DND-41 (cell line): ENCODE results near the gene CRNKL1.
A peak's percentile ranks its signal among the peaks of the same experiment; 100 is the strongest.

ENCODE experiments used
- ATAC-seq: fragments of 200-7000 bp; cut with Tn5 transposase; 3 replicates; pipeline ENCODE4 v1.9.1; 2021; ENCODE audit warnings: low read depth; ENCODE audit not compliant: insufficient read depth
- DNase-seq: peaks from one replicate; pipeline ENCODE4 v3.0.0-alpha.2; 2020
- H2AFZ ChIP-seq: 2 replicates; pipeline ENCODE4 v1.6.0; 2012; ENCODE audit warnings: low read depth, low read length
- H3K27ac ChIP-seq: 2 replicates; pipeline ENCODE4 v1.5.1; 2012; ENCODE audit warnings: low read length, inconsistent platforms
- H3K27me3 ChIP-seq: fragments of 200-600 bp; sonication (generic); 2 replicates; pipeline ENCODE4 v1.6.0; 2012; ENCODE audit warnings: low read length, mild to moderate bottlenecking, inconsistent platforms; ENCODE audit not compliant: insufficient read depth, poor library complexity
- H3K36me3 ChIP-seq: 2 replicates; pipeline ENCODE4 v1.5.1; 2012; ENCODE audit warnings: low read length, inconsistent platforms; ENCODE audit not compliant: insufficient read depth
- H3K4me1 ChIP-seq: 2 replicates; pipeline ENCODE4 v1.5.1; 2012; ENCODE audit warnings: mild to moderate bottlenecking, low read length; ENCODE audit not compliant: insufficient read depth
- H3K4me2 ChIP-seq: 2 replicates; pipeline ENCODE4 v1.6.0; 2012; ENCODE audit warnings: mild to moderate bottlenecking, moderate library complexity, low read length, inconsistent platforms; ENCODE audit not compliant: insufficient read depth
- H3K4me3 ChIP-seq, 2 experiments: fragments of 200-600 bp in 1 of 2; shearing (Covaris generic) in 1 of 2; 2 replicates each; pipeline ENCODE4 v1.5.1; 2012 to 2016; ENCODE audit warnings: inconsistent platforms in 2 of 2, low read length in 2 of 2, mild to moderate bottlenecking in 2 of 2, low read depth in 1 of 2, moderate library complexity in 1 of 2
- H3K79me2 ChIP-seq: 2 replicates; pipeline ENCODE4 v1.6.0; 2012; ENCODE audit warnings: low read length, inconsistent platforms; ENCODE audit not compliant: insufficient read depth
- H3K9ac ChIP-seq: 2 replicates; pipeline ENCODE4 v1.6.0; 2012; ENCODE audit warnings: low read depth, mild to moderate bottlenecking, inconsistent platforms, low read length, moderate library complexity
- H3K9me3 ChIP-seq: 2 replicates; pipeline ENCODE4 v1.5.1; 2012; ENCODE audit warnings: low read length, moderate library complexity, mild to moderate bottlenecking, inconsistent platforms; ENCODE audit not compliant: insufficient read depth, severe bottlenecking
- H4K20me1 ChIP-seq: 2 replicates; pipeline ENCODE4 v1.6.0; 2012; ENCODE audit warnings: low read length; ENCODE audit not compliant: insufficient read depth
- CTCF ChIP-seq: IDR thresholded peaks from 2 replicates; pipeline ENCODE4 v1.5.1; 2012; ENCODE audit warnings: borderline replicate concordance, low read length, moderate library complexity, mild to moderate bottlenecking; ENCODE audit not compliant: poor library complexity, severe bottlenecking; ENCODE audit errors: extremely low read depth
- EZH2 ChIP-seq: IDR thresholded peaks from 3 replicates; pipeline ENCODE4 v1.6.1; 2012; ENCODE audit warnings: borderline replicate concordance, low read depth, mild to moderate bottlenecking, moderate library complexity, low read length, inconsistent platforms; ENCODE audit not compliant: severe bottlenecking

CRNKL1 gene

DNA sequence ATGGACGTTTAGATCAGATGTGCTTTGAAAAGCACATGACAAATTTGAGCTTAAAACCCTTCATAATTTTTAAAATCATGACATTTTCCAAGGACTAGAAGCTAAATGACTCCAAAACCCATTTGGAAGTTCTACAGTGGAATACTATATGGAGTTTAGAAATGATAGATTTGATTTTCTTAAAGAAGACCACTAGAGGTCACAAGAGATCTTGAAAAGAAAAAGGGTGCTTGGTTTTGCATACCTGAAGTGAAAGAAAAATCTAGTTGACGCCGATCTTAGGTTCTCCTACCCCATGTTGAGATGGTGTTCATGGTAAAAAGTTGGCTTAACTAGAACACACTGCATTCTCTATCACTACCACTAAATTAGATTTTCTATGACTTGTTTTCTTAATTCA, 31.5 kb upstream of the CRNKL1 start:
- Histone ChIP-seq H3K27me3 (no peaks in the 10 kb centered on the region), H3K4me1 (no peaks in the 10 kb centered on the region), H3K79me2 (no peaks in the 10 kb centered on the region), H3K27ac (no peak overlapping the region), H2AFZ (no peak overlapping the region), H3K9ac (no peak overlapping the region), H3K4me3 (no peak overlapping the region), H3K9me3 (no peaks in the 10 kb centered on the region), H3K4me2 (no peak overlapping the region), H4K20me1 (no peaks in the 10 kb centered on the region), H3K36me3 (no peaks in the 10 kb centered on the region)
- no peak for DNase-seq
- ATAC-seq, result peak; percentile 73
- peak; percentile 62 for TF ChIP-seq CTCF
- no peak for TF ChIP-seq EZH2

DNA sequence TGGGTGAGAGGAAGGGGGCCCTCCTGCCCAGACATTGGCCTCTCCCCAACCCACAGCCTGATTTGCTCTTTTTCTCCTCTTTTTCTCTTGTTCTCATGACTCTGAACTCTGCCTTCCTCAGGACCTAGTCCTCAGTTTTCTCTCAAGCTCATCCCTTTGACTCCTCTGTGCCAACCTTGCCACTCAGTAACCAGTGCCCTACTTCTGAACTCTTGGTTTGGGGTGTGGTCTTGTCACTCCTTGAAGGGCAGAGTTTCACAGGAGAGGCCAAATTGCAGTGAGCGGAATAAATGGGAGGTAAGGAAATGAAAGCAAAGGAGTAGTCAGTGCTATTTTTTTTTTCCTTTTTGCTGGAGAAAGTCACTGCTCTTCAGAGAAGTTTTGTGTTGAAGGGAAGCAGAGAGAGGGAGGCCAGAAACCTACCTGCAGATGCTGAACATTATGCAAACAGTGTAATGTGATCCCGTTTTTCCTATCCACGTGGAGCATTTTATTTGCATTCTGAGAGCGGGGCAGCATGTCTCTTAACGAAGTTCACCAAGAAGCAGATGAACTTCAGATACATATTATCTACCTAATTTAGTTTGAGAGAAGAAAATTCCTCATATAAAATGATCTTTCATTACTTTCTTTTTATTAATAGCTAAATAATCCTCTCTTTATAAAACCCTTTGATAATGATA, 27.0 kb upstream of the CRNKL1 start:
- Histone ChIP-seq H3K27ac (no peak overlapping the region), H3K27me3 (peaks cover 7% of the 10 kb centered on the region), H3K79me2 (no peaks in the 10 kb centered on the region), H3K4me1 (no peaks in the 10 kb centered on the region), H3K9me3 (no peaks in the 10 kb centered on the region), H3K9ac (no peak overlapping the region), H2AFZ (no peak overlapping the region), H4K20me1 (no peaks in the 10 kb centered on the region), H3K36me3 (no peaks in the 10 kb centered on the region), H3K4me3 (no peak overlapping the region), H3K4me2 (no peak overlapping the region)
- TF ChIP-seq EZH2 (peak; percentile 44), CTCF (no peak)
- DNase-seq (no peak), ATAC-seq (no peak)

DNA sequence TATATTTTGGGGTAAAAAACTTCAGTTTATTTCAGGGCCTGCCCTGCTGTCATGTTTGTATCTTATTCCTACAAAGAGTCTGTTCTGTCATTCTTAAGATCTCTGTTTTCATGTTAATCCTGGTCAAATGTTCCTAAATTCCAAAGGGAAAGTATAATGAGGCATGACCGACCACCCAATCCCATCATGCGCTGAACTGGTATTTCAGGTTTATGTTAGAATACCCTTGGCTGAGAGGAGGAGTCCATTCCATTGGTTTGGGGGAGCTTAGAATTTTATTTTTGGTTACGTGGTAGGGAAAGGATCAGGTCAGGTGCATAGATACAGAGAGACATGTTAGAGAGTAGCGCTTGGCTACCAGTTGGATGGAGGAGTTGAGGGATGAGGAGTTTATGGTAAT, 25.8 kb upstream of the CRNKL1 start:
- TF ChIP-seq EZH2 (no peak), CTCF (no peak)
- no peaks in the 10 kb centered on the region for H3K4me1 ChIP-seq
- DNase-seq, result no peak
- no peaks in the 10 kb centered on the region for H3K9me3 ChIP-seq
- peaks cover 9% of the 10 kb centered on the region for H3K27me3 ChIP-seq
- H3K79me2 ChIP-seq, result no peaks in the 10 kb centered on the region
- H3K36me3 ChIP-seq, result no peaks in the 10 kb centered on the region
- H3K9ac ChIP-seq, result no peak overlapping the region
- H2AFZ ChIP-seq, result no peak overlapping the region
- H3K4me2 ChIP-seq, result no peak overlapping the region
- no peaks in the 10 kb centered on the region for H4K20me1 ChIP-seq
- ATAC-seq, result no peak
- H3K27ac ChIP-seq, result no peak overlapping the region
- no peak overlapping the region for H3K4me3 ChIP-seq
